SK-N-SH (cell line): ENCODE data around the gene CIAO2B. TPM values are rescaled to one million over a fixed set of nuclear protein-coding genes. Genes with fewer than 3 reads are reported as not detected.

Experiments
- CTCF ChIA-PET: fragments of 300-600, 350-600 bp; formaldehyde crosslinking; extraction: SDS; loops from one replicate; lab custom pipeline; 2021; lab: Yijun Ruan, JAX
- POLR2A ChIA-PET: fragments of 350-600 bp; sonication (Branson Sonifier 250); formaldehyde crosslinking; extraction: SDS; loops from one replicate; lab custom pipeline; 2020; ENCODE audit warnings: antibody characterized with exemption, inconsistent platforms; lab: Yijun Ruan, JAX
- DNase-seq: peaks from one replicate; pipeline ENCODE4 v3.0.0; 2012
- H2AFZ ChIP-seq: fragments of 200-600 bp; sonication (generic); 2 replicates; pipeline ENCODE4 v1.8.1; 2016; ENCODE audit warnings: antibody characterized with exemption, mild to moderate bottlenecking, low read depth
- H3F3A ChIP-seq: fragments of 200-600 bp; sonication (generic); replicated peaks from 2 replicates; pipeline ENCODE3; 2016; ENCODE audit warnings: antibody characterized with exemption, mild to moderate bottlenecking; ENCODE audit not compliant: insufficient read depth
- H3K27ac ChIP-seq, 2 experiments: fragments of 200-500 bp in 1 of 2; fragments of 200-600 bp in 1 of 2; sonication (Bioruptor generic) in 1 of 2; sonication (generic), shearing (Covaris generic) in 1 of 2; 2 replicates each; pipeline versions ENCODE4 v1.5.1 to v1.6.1; 2014 to 2016; ENCODE audit warnings: low read depth in 2 of 2, inconsistent platforms in 1 of 2, low read length in 1 of 2, mild to moderate bottlenecking in 1 of 2, mixed read lengths in 1 of 2
- H3K27me3 ChIP-seq: fragments of 200-600 bp; sonication (generic), shearing (Covaris generic); 2 replicates; pipeline ENCODE4 v1.6.1; 2016; ENCODE audit warnings: mixed run types; ENCODE audit not compliant: insufficient read depth
- H3K36me3 ChIP-seq, 2 experiments: fragments of 200-500 bp in 1 of 2; fragments of 200-600 bp in 1 of 2; sonication (Bioruptor generic) in 1 of 2; sonication (generic) in 1 of 2; replicated peaks in 1 of 2; 2 replicates each; pipeline versions ENCODE3 to v1.5.1; 2014 to 2016; ENCODE audit warnings: low read length in 1 of 2, mild to moderate bottlenecking in 1 of 2; ENCODE audit not compliant: insufficient read depth in 2 of 2, control insufficient read depth in 1 of 2
- H3K4me1 ChIP-seq, 2 experiments: fragments of 200-500 bp in 1 of 2; fragments of 200-600 bp in 1 of 2; sonication (Bioruptor generic) in 1 of 2; sonication (generic), shearing (Covaris generic) in 1 of 2; 2 replicates each; pipeline versions ENCODE4 v1.5.1 to v1.6.1; 2014 to 2016; ENCODE audit warnings: low read depth in 1 of 2, low read length in 1 of 2, mixed run types in 1 of 2; ENCODE audit not compliant: insufficient read depth in 2 of 2, control insufficient read depth in 1 of 2
- H3K4me2 ChIP-seq: fragments of 200-600 bp; sonication (generic), shearing (Covaris generic); 2 replicates; pipeline ENCODE4 v1.6.1; 2017; ENCODE audit warnings: mixed run types
- H3K4me3 ChIP-seq, 2 experiments: fragments of 200-500 bp in 1 of 2; fragments of 200-600 bp in 1 of 2; sonication (Bioruptor generic) in 1 of 2; sonication (generic), shearing (Covaris generic) in 1 of 2; 2 replicates each; pipeline versions ENCODE4 v1.5.1 to v1.8.1; 2014 to 2016; ENCODE audit warnings: low read depth in 2 of 2, inconsistent platforms in 1 of 2, low read length in 1 of 2, mild to moderate bottlenecking in 1 of 2, mixed read lengths in 1 of 2, moderate library complexity in 1 of 2
- H3K79me2 ChIP-seq: fragments of 200-600 bp; sonication (generic); 2 replicates; pipeline ENCODE4 v1.8.1; 2017; ENCODE audit warnings: mild to moderate bottlenecking; ENCODE audit not compliant: insufficient read depth
- H3K9ac ChIP-seq: fragments of 200-600 bp; sonication (generic); 2 replicates; pipeline ENCODE4 v1.6.1; 2017; ENCODE audit warnings: mixed run types
- H3K9me2 ChIP-seq: fragments of 200-600 bp; sonication (generic); 2 replicates; pipeline ENCODE4 v1.6.1; 2017; ENCODE audit warnings: mixed run types
- H3K9me3 ChIP-seq: fragments of 200-600 bp; sonication (generic); 2 replicates; pipeline ENCODE4 v1.6.1; 2017; ENCODE audit warnings: mixed run types, mild to moderate bottlenecking, moderate library complexity
- H4K20me1 ChIP-seq: fragments of 200-600 bp; sonication (generic); 2 replicates; pipeline ENCODE4 v1.6.1; 2017; ENCODE audit warnings: mild to moderate bottlenecking, mixed run types; ENCODE audit not compliant: insufficient read depth
- ELF1 ChIP-seq: IDR thresholded peaks from 2 replicates; pipeline ENCODE4 v1.4.0; 2012
- EP300 ChIP-seq, 2 experiments: IDR thresholded peaks; 2 replicates each; pipeline versions ENCODE4 v1.4.0 to v1.6.1; 2012; ENCODE audit warnings: borderline replicate concordance in 1 of 2, low read depth in 1 of 2, low read length in 1 of 2
- JUND ChIP-seq: IDR thresholded peaks from 2 replicates; pipeline ENCODE4 v1.4.0; 2012
- MXI1 ChIP-seq: IDR thresholded peaks from 2 replicates; pipeline ENCODE4 v1.6.1; 2012; ENCODE audit warnings: mild to moderate bottlenecking, low read depth, low read length, improper control_type of control experiment
- NFIC ChIP-seq: IDR thresholded peaks from 2 replicates; pipeline ENCODE4 v1.4.0; 2012; ENCODE audit warnings: borderline replicate concordance
- RAD21 ChIP-seq: IDR thresholded peaks from 2 replicates; pipeline ENCODE4 v1.6.1; 2012; ENCODE audit warnings: mild to moderate bottlenecking, low read length
- RCOR1 ChIP-seq: fragments of 150-350 bp; IDR thresholded peaks from 2 replicates; pipeline ENCODE4 v1.6.1; 2017; ENCODE audit warnings: antibody characterized with exemption, low read length
- RXRA ChIP-seq: IDR thresholded peaks from 2 replicates; pipeline ENCODE4 v1.4.0; 2012; ENCODE audit warnings: low read depth, mild to moderate bottlenecking, borderline replicate concordance
- SIN3A ChIP-seq: IDR thresholded peaks from 2 replicates; pipeline ENCODE4 v1.6.1; 2012; ENCODE audit warnings: low read depth, mild to moderate bottlenecking, low read length, moderate library complexity, borderline replicate concordance
- SMC3 ChIP-seq: IDR thresholded peaks from 2 replicates; pipeline ENCODE4 v1.6.1; 2012; ENCODE audit warnings: low read depth, low read length, improper control_type of control experiment
- TAF1 ChIP-seq: IDR thresholded peaks from 2 replicates; pipeline ENCODE4 v1.6.1; 2012; ENCODE audit warnings: low read depth, mild to moderate bottlenecking, low read length, moderate library complexity, borderline replicate concordance
- TCF12 ChIP-seq: IDR thresholded peaks from 2 replicates; pipeline ENCODE4 v1.4.0; 2012
- WGBS: methylation state at CpG from one replicate; pipeline ENCODE4 v1.1.6; 2017; ENCODE audit warnings: low lambda C conversion rate; 5-methylcytosine and 5-hydroxymethylcytosine counted together
- polyA plus RNA-seq, 3 experiments: library from polyadenylated mRNA; depleted of rRNA; stranded (reverse); fragments of >200 nt; gene quantifications; 2 replicates each; pipeline ENCODE4 v1.2.3, GENCODE V29; 2012
- TF ChIP-seq, protein P1 (sequence below): IDR thresholded peaks from 2 replicates; pipeline ENCODE4; 2012
- TF ChIP-seq, protein P2 (sequence below): fragments of 200-600 bp; sonication (generic); IDR thresholded peaks from 2 replicates; pipeline ENCODE4 v1.6.1; 2017; ENCODE audit warnings: antibody characterized with exemption, mild to moderate bottlenecking, moderate library complexity
- TF ChIP-seq, protein P3 (sequence below): fragments of 150-350 bp; IDR thresholded peaks from 2 replicates; pipeline ENCODE4 v1.6.1; 2016; ENCODE audit warnings: mild to moderate bottlenecking, low read depth, low read length
- TF ChIP-seq, protein P4 (sequence below): IDR thresholded peaks from 2 replicates; pipeline ENCODE4 v1.4.0; 2012; ENCODE audit warnings: low read depth

Gene CIAO2B
- polyA plus RNA-seq, 1 of the 3 experiments (the other 2 are of a cell fraction): 665 TPM

DNA sequence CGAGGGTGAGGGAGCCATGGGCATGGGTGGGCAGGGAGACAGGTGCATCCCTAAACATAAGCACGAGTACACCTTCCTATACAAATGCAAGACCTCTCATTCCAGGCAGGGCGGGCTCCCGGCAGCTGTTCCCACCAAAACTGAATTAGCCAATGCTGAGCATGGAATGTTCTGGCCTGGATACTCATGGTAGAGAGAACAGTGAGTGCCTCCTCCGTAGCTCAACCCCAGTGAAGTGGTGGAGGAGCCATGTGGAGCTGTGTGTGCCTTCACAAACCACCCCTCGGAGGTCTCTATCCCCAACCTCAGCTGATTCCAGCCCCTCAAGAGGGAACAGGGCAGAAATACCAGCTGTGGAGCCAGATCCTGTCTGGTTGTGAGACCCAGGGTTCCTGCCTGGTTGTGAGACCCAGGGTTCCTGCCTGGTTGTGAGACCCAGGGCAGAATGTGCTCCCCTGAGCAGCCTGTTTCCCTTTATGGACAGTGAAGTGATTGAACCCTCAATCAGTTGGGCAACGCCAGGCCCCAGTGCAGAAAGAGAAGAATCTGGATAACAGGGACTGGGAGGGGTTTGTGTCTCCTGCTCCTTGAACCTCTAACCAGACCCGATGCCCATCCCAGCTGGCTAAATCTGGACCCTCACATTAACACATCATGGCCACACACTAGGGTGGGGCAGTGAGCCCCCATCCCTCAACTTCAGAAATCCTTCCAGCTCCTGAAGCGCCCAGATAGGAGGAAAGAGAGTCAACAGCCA lies 13.1 kb downstream of the CIAO2B start (continued):
- TF ChIP-seq, protein P1, sequence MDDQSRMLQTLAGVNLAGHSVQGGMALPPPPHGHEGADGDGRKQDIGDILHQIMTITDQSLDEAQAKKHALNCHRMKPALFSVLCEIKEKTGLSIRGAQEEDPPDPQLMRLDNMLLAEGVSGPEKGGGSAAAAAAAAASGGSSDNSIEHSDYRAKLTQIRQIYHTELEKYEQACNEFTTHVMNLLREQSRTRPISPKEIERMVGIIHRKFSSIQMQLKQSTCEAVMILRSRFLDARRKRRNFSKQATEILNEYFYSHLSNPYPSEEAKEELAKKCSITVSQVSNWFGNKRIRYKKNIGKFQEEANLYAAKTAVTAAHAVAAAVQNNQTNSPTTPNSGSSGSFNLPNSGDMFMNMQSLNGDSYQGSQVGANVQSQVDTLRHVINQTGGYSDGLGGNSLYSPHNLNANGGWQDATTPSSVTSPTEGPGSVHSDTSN: no peak
- TF ChIP-seq RCOR1: no peak
- TF ChIP-seq, protein P2, sequence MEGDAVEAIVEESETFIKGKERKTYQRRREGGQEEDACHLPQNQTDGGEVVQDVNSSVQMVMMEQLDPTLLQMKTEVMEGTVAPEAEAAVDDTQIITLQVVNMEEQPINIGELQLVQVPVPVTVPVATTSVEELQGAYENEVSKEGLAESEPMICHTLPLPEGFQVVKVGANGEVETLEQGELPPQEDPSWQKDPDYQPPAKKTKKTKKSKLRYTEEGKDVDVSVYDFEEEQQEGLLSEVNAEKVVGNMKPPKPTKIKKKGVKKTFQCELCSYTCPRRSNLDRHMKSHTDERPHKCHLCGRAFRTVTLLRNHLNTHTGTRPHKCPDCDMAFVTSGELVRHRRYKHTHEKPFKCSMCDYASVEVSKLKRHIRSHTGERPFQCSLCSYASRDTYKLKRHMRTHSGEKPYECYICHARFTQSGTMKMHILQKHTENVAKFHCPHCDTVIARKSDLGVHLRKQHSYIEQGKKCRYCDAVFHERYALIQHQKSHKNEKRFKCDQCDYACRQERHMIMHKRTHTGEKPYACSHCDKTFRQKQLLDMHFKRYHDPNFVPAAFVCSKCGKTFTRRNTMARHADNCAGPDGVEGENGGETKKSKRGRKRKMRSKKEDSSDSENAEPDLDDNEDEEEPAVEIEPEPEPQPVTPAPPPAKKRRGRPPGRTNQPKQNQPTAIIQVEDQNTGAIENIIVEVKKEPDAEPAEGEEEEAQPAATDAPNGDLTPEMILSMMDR: no peak

DNA sequence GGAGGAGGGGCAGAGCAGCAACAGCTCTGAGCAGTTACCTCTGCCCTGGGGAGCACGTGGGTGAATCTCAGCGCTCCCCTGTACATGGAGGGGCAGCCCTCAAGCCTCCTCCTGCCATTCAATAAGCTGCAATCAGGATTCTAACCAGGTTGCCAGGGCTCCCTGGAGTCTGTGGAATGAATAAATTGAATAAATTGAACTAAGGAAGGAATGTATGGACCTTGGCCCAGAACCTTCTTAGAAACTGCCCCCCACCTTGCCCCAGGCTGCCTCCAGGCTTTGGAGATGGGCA lies 14.0 kb downstream of the CIAO2B start:
- H4K20me1 ChIP-seq: no peaks in the 10 kb centered on the region
- DNase-seq: no peak
- H3K4me1 ChIP-seq: no peaks in the 10 kb centered on the region; a peak in 1 of 4 replicates
- H3K79me2 ChIP-seq: no peaks in the 10 kb centered on the region
- no peak overlapping the region for H3K9ac ChIP-seq
- no peaks in the 10 kb centered on the region for H3K9me3 ChIP-seq
- no peak overlapping the region for H3K27ac ChIP-seq
- no peak overlapping the region for H3K4me3 ChIP-seq
- no peaks in the 10 kb centered on the region for H3K27me3 ChIP-seq
- POLR2A ChIA-PET: no interaction called here
- 43% methylated on average over 2 of the region's 2 CpGs for whole genome bisulfite sequencing
- H3F3A ChIP-seq: no peaks in the 10 kb centered on the region
- H2AFZ ChIP-seq: no peak overlapping the region
- no peaks in the 10 kb centered on the region for H3K36me3 ChIP-seq
- CTCF ChIA-PET: interaction anchor here (0.8 to 13.6 kb wide), 3 partner anchors 8 to 25 kb away, joined by 5 to 174 read pairs (median 13); no protein-coding TSS in a partner anchor
- TF ChIP-seq, protein P3, sequence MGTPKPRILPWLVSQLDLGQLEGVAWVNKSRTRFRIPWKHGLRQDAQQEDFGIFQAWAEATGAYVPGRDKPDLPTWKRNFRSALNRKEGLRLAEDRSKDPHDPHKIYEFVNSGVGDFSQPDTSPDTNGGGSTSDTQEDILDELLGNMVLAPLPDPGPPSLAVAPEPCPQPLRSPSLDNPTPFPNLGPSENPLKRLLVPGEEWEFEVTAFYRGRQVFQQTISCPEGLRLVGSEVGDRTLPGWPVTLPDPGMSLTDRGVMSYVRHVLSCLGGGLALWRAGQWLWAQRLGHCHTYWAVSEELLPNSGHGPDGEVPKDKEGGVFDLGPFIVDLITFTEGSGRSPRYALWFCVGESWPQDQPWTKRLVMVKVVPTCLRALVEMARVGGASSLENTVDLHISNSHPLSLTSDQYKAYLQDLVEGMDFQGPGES: no peak
- no peak for TF ChIP-seq TCF12
- TF ChIP-seq, protein P4, sequence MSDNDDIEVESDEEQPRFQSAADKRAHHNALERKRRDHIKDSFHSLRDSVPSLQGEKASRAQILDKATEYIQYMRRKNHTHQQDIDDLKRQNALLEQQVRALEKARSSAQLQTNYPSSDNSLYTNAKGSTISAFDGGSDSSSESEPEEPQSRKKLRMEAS: no peak
- TF ChIP-seq SIN3A: no peak
- TF ChIP-seq JUND: no peak
- TF ChIP-seq EP300 (IDR thresholded peaks at IDR 0.05; ENCODE audit: borderline replicate concordance in 1 of 2, low read depth in 1 of 2, low read length in 1 of 2): no peak
- no peak for TF ChIP-seq TAF1
- TF ChIP-seq RAD21: no peak
- TF ChIP-seq NFIC: no peak
- no peak for TF ChIP-seq ELF1
- TF ChIP-seq, protein P2: no peak
- no peak for TF ChIP-seq RXRA
- TF ChIP-seq MXI1: no peak
- TF ChIP-seq SMC3: no peak
- no peak overlapping the region for H3K4me2 ChIP-seq
- H3K9me2 ChIP-seq: no peaks in the 10 kb centered on the region
